C4-2B (cell line): ENCODE measurements around the gene LBHD1.
A peak's percentile ranks its signal among the peaks of the same experiment; 100 is the strongest.

ENCODE experiments used
- H3K27ac ChIP-seq: fragments of 450-650 bp; 2 replicates; pipeline ENCODE4 v1.5.1; 2017
- CTCF ChIP-seq: fragments of 450-650 bp; conservative IDR thresholded peaks from 2 replicates; pipeline ENCODE4 v1.5.1; 2017; ENCODE audit warnings: mild to moderate bottlenecking
- ZFX ChIP-seq: fragments of 450-650 bp; IDR thresholded peaks from 2 replicates; pipeline ENCODE4 v1.6.1; 2017

The LBHD1 gene

GRCh38 chr11:62666259-62666926 lies 5.7 kb downstream of the LBHD1 start:
- H3K27ac ChIP-seq: peak overlapping the region; percentile 98

GRCh38 chr11:62665599-62666258 lies 6.3 kb downstream of the LBHD1 start:
- peak overlapping the region; percentile 98 for H3K27ac ChIP-seq
- TF ChIP-seq CTCF: no peak
- 0 out of 2 replicates have a peak, but pooled peaks have one; percentile 30 for TF ChIP-seq ZFX

More at GRCh38 chr11:62666259-62666926, 5.7 kb downstream of the LBHD1 start:
- TF ChIP-seq CTCF: no peak
- no peak for TF ChIP-seq ZFX

- peak; percentile 63 for TF ChIP-seq ZFX
- TF ChIP-seq CTCF: no peak
- H3K27ac ChIP-seq: peak within 1 kb of the TSS; percentile 98
Measured at GRCh38 chr11:62665075-62665598, 6.9 kb downstream of the LBHD1 start, which contains the start of the genes C11orf98 and CSKMT. Gene C11orf98, minus strand, starts transcription at chr11:62665210. Its CDS starts 41 bp downstream, at chr11:62665169. Gene CSKMT, plus strand, starts transcription at chr11:62665312. Its CDS starts 568 bp downstream, at chr11:62665880.

GRCh38 chr11:62664405-62665074 lies 7.5 kb downstream of the LBHD1 start:
- TF ChIP-seq CTCF (no peak), ZFX (no peak)
- peak overlapping the region; percentile 98 for H3K27ac ChIP-seq

GRCh38 chr11:62656796-62657429 lies 15.2 kb downstream of the LBHD1 start:
- H3K27ac ChIP-seq: no peak overlapping the region
- no peak for TF ChIP-seq ZFX
- no peak for TF ChIP-seq CTCF

- H3K27ac ChIP-seq: peak overlapping the region; percentile 86
Measured at GRCh38 chr11:62654297-62654696, 17.8 kb downstream of the LBHD1 start.

More at GRCh38 chr11:62654297-62654696, 17.8 kb downstream of the LBHD1 start:
- no peak for TF ChIP-seq CTCF
- no peak for TF ChIP-seq ZFX
